Small intestine (tissue), 7 donors: ENCODE data around the gene PIK3C2A. TPM values are rescaled to one million over a fixed set of nuclear protein-coding genes. Genes with fewer than 3 reads are reported as not detected.

ENCODE experiments used
- DNase-seq, 2 donors: peaks; one replicate each; pipeline versions ENCODE4 v3.0.0 to v3.0.0-alpha.2; 2013
- FAIRE-seq: peaks from 2 replicates; lab custom pipeline; 2012; peaks lifted over from hg19 to GRCh38; lab: Jason Lieb, UNC
- H3K27ac ChIP-seq, 3 donors: one replicate each; pipeline ENCODE4 v1.5.1; 2013; ENCODE audit warnings: low read length in 2 of 3, mild to moderate bottlenecking in 2 of 3, control low read depth in 1 of 3, inconsistent platforms in 1 of 3, low read depth in 1 of 3, moderate library complexity in 1 of 3
- H3K27me3 ChIP-seq, 3 donors: one replicate each; pipeline ENCODE4 v1.6.1; 2013; ENCODE audit warnings: low read length in 3 of 3, inconsistent platforms in 1 of 3; ENCODE audit not compliant: control insufficient read depth in 3 of 3, insufficient read depth in 3 of 3
- H3K36me3 ChIP-seq, 3 donors: one replicate each; pipeline ENCODE4 v1.6.1; 2013; ENCODE audit warnings: low read length in 3 of 3, inconsistent platforms in 1 of 3, low read depth in 1 of 3, mild to moderate bottlenecking in 1 of 3, moderate library complexity in 1 of 3; ENCODE audit not compliant: control insufficient read depth in 3 of 3, insufficient read depth in 2 of 3
- H3K4me1 ChIP-seq, 3 donors: one replicate each; pipeline ENCODE4 v1.6.1; 2013; ENCODE audit warnings: low read length in 2 of 3, inconsistent platforms in 1 of 3, low read depth in 1 of 3, mild to moderate bottlenecking in 1 of 3, moderate library complexity in 1 of 3; ENCODE audit not compliant: control insufficient read depth in 3 of 3, insufficient read depth in 2 of 3
- H3K4me3 ChIP-seq, 3 donors: one replicate each; pipeline ENCODE4 v1.5.1; 2013; ENCODE audit warnings: low read length in 3 of 3, control low read depth in 1 of 3, inconsistent platforms in 1 of 3, low read depth in 1 of 3, mild to moderate bottlenecking in 1 of 3, moderate library complexity in 1 of 3
- H3K9me3 ChIP-seq, 2 donors: one replicate each; pipeline ENCODE4 v1.6.1; 2013; ENCODE audit warnings: low read depth in 1 of 2, low read length in 1 of 2; ENCODE audit not compliant: control insufficient read depth in 2 of 2, insufficient read depth in 1 of 2
- WGBS, 3 donors: extraction: QIAGEN DNeasy Blood & Tissue Kit; methylation state at CpG; one replicate each; pipeline ENCODE4 v1.1.7; 2013; 5-methylcytosine and 5-hydroxymethylcytosine counted together
- polyA plus RNA-seq, 4 donors: library from polyadenylated mRNA; stranded (reverse) in 3 of 4; unstranded in 1 of 4; fragments of 200-250 nt in 3 of 4; fragments of 120-200 nt in 1 of 4; gene quantifications; one replicate each; pipeline versions ENCODE4 v1.2.1 to v1.2.3, GENCODE V29; 2013
- donor health status: healthy with polysubstance abuse.
- donor health status: control.
- donor health status: control.
- donor health status: Bipolar disorder and iron deficiency.
- donor health status: healthy.

Gene PIK3C2A
- polyA plus RNA-seq, 4 donors: 9.7 to 44.0 (median 13.1) TPM

DNA sequence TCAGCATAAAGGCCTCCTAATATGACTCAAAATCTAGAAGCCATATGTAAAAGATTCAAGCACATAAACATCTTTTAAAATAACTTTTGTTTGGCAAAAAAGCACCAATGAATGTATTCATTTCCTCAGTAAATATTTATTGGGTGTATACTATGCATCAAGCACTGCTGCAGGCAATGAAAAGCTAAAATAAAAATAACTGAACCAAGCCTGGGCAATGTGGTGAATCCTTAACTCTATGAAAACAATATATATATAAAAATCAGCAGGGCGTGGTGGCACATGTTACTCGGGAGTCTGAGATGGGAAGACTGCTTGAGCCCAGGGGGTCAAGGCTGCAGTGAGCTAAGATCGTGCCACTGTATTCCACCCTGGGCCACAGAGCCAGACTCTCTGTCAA lies 27.8 kb downstream of the PIK3C2A start:
- no peak for FAIRE-seq
- Histone ChIP-seq H3K9me3 (no peaks in the 10 kb centered on the region), H3K4me1 (no peaks in the 10 kb centered on the region), H3K27me3 (no peaks in the 10 kb centered on the region), H3K36me3 (peaks cover 0 to 25% (median 0%) of the 10 kb centered on the region in 3 donors), H3K27ac (no peak overlapping the region), H3K4me3 (no peak overlapping the region)
- DNase-seq: no peak
- WGBS, 3 donors: 78 to 81% (median 79%) methylated on average over 3 of the region's 3 CpGs

DNA sequence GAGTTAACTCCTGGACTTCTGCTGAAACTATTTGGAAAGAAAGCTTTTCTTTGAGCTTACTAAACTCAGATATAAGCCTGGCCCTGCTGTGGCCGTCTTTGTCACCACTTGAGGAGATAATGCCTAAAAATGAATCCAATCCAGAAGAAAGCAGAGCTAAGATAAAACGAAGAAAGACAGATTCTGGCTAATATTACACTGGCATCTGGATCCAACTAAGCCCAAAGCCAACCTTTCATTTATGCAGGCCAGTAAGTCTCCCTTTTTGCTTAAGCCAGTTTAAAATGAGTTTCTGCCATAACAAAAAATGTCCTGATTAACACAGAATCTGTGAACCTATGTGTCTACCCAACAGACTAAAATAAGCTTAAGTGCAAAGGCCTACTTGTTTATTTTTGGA lies 34.5 kb downstream of the PIK3C2A start:
- DNase-seq (no peak), FAIRE-seq (no peak)
- Histone ChIP-seq H3K4me1 (no peaks in the 10 kb centered on the region), H3K36me3 (peaks cover 0 to 6% (median 6%) of the 10 kb centered on the region in 3 donors), H3K4me3 (no peak overlapping the region), H3K9me3 (no peaks in the 10 kb centered on the region), H3K27ac (no peak overlapping the region), H3K27me3 (no peaks in the 10 kb centered on the region)
- 86 to 90% (median 89%) methylated on average over 2 of the region's 2 CpGs for WGBS, 3 donors

DNA sequence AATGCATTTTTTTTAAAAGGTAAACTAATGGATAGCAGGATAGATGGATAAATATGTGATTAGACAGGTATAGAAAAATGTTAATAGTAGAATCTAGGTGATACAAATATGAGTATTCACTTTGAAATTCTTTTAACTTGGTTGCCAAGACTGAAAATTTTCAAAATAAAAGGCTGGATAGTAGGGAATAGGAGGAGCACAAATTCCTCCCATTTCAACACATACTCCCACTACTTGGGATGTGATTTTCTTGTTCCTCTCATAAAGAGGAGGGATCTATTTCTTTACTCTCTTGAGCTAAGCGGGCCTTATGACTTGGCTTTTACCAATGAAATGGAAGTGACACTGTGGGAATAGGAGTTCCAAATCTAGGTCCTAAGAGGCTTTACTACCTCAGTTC lies 35.9 kb downstream of the PIK3C2A start:
- H3K4me3 ChIP-seq: no peak overlapping the region
- WGBS, 3 donors: 95 to 100% (median 97%) methylated on average over 1 of the region's 1 CpG
- H3K36me3 ChIP-seq: peaks cover 0 to 14% (median 6%) of the 10 kb centered on the region in 3 donors
- H3K27ac ChIP-seq: no peak overlapping the region
- no peaks in the 10 kb centered on the region for H3K27me3 ChIP-seq
- no peak for DNase-seq
- H3K4me1 ChIP-seq: no peaks in the 10 kb centered on the region
- no peak for FAIRE-seq
- H3K9me3 ChIP-seq: no peaks in the 10 kb centered on the region

DNA sequence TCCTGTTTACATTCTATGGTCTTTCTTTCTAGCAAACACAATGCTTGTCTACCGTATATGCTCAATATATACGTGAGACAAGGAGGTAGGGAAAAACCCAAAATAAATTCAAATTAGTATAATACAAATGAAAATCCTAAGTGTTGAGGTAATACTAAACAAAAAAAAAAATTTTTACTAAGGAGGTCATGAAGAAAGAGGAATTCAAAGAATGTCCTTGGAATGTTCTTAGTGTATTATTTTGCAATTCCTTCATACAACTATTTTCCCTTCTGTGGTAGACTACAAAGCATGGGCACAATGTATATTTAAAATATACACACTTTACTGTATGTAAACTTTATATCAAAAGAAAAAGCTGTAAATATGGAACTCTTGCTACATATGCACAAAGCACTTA lies 36.4 kb downstream of the PIK3C2A start:
- Histone ChIP-seq H3K4me3 (no peak overlapping the region), H3K4me1 (no peaks in the 10 kb centered on the region), H3K27ac (no peak overlapping the region), H3K36me3 (peaks cover 0 to 14% (median 6%) of the 10 kb centered on the region in 3 donors), H3K27me3 (no peaks in the 10 kb centered on the region), H3K9me3 (no peaks in the 10 kb centered on the region)
- WGBS, 3 donors: 86 to 100% (median 90%) methylated on average over 2 of the region's 2 CpGs
- no peak for FAIRE-seq
- no peak for DNase-seq

DNA sequence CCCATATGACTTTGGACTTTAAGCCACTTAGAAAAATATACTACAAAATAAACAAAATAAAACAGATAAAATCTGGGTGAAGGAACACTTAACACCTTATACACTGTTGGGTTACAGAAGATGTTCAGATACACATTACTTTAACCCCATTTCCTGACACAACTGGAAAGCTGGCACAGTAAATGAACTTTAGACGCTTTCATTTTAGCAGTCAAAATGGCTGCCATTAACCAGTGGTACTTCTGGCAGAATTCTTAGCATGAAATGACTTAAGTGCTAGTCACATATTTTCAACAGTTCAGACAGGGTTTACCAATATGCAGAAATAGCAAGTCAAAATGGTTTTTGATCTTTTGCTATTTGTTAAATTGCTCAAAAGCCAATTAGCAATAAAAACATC lies 37.9 kb downstream of the PIK3C2A start:
- Histone ChIP-seq H3K4me1 (peaks cover 0 to 8% (median 4%) of the 10 kb centered on the region in 3 donors), H3K27ac (no peak overlapping the region), H3K27me3 (no peaks in the 10 kb centered on the region), H3K36me3 (peaks cover 0 to 12% (median 6%) of the 10 kb centered on the region in 3 donors), H3K9me3 (no peaks in the 10 kb centered on the region), H3K4me3 (no peak overlapping the region)
- WGBS, 3 donors: 81 to 92% (median 87%) methylated on average over 1 of the region's 1 CpG
- DNase-seq: peak in 1 of 2 donors; percentile 9
- FAIRE-seq: no peak

DNA sequence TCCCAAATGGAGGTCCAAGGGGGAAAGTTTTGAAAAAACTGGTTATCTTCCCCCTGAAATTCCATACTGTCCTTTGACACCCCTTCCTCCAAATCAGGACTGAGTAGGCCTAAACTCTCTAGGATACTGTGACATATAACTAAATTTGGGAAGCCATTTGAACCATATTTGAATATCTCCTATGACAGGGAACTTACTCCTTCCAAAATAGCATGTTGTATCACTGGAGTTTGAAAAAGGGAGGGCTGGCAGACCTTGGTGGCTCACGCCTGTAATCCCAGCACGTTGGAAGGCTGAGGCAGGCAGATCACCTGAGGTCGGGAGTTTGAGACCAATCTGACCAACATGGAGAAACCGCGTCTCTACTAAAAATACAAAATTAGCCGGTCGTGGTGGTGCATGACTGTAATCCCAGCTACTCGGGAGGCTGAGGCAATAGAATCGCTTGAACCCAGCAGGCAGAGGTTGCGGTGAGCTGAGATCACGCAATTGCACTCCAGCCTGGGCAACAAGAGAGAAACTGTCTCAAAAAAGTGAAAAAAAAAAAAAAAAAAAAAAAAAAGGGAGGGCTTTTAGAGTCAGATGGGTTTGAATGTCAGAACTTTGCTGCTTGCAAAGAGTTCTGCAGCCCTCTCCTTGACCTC lies 42.4 kb downstream of the PIK3C2A start:
- peak overlapping the region in 1 of 3 donors; percentile 44 for H3K27ac ChIP-seq
- no peak for FAIRE-seq

DNA sequence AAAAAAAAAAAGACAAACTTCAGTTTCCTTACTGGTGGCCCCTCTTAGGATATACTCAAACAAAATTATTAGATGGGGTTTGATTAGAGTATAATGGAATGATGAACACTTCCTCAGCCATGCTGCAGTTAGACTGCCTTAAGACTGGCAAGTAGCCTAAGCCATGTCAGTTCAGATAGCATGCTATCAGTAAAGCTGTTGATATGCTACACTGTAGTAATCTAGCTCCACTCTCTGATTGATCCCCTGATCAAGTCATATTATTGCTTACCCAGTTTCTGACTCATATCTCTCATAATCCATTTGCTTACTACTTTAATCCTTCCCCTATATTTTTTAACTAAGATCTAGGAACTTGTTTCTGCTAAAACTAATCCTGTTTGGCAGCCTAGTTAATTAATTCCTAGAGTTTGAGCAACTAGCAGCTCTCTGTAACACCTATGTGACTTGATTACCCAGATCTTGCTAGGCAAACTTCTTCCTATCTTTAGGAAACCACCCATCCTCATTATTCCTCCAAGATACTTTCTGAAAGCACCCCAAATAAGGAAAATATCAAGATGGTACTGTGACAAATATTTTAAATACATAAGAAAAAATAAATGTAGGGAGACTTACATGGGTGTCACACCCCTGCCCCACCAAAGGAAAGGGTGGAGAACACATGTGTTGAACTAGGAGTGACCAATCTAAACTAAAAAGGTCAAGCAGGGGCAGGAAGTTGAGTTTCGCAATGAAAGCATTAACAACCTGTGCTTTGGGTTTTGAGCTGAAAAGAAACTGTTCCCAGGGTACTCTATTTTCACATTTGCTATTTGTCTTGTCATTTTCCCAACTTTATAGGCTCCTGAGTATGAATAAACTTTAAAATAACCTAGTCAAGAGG lies 43.2 kb downstream of the PIK3C2A start:
- no peaks in the 10 kb centered on the region for H3K27me3 ChIP-seq
- 55 to 78% (median 72%) methylated on average over 1 of the region's 1 CpG for WGBS, 3 donors
- no peak overlapping the region for H3K4me3 ChIP-seq
- H3K36me3 ChIP-seq: peaks cover 0 to 24% (median 6%) of the 10 kb centered on the region in 3 donors
- peak overlapping the region in 2 of 3 donors; percentile 20 to 44 for H3K27ac ChIP-seq
- no peak for FAIRE-seq
- no peaks in the 10 kb centered on the region for H3K9me3 ChIP-seq
- DNase-seq: peak; percentile 27 to 62
- peaks cover 0 to 17% (median 13%) of the 10 kb centered on the region in 3 donors for H3K4me1 ChIP-seq

More for the DNA sequence above, 42.4 kb downstream of the PIK3C2A start:
- H3K9me3 ChIP-seq: no peaks in the 10 kb centered on the region
- no peak for DNase-seq
- no peaks in the 10 kb centered on the region for H3K27me3 ChIP-seq
- peaks cover 0 to 17% (median 13%) of the 10 kb centered on the region in 3 donors for H3K4me1 ChIP-seq
- peaks cover 0 to 24% (median 6%) of the 10 kb centered on the region in 3 donors for H3K36me3 ChIP-seq
- WGBS, 3 donors: 85 to 94% (median 87%) methylated on average over 11 of the region's 11 CpGs
- H3K4me3 ChIP-seq: no peak overlapping the region

DNA sequence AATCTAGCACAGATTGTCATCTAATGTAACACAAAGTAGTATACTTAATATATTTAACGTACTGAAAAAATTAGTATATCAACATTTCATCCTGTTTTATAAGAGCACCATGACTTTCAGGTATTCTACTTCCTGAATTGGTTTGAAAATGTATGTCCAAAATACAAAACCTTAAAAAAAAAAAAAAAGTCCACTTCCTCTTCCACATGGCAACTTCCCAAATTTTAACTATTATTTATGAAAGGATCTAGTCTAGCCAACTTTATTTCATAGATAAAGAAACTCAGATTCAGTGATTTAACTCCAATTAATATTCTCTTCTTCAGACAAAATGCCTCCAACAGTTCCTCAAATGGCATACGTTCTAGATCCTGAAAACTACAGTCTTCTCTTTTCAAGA lies 44.0 kb downstream of the PIK3C2A start:
- FAIRE-seq: no peak
- peaks cover 0 to 24% (median 4%) of the 10 kb centered on the region in 3 donors for H3K36me3 ChIP-seq
- no peaks in the 10 kb centered on the region for H3K27me3 ChIP-seq
- 76 to 90% (median 89%) methylated on average over 2 of the region's 2 CpGs for WGBS, 3 donors
- no peak for DNase-seq
- no peak overlapping the region for H3K4me3 ChIP-seq
- H3K27ac ChIP-seq: no peak overlapping the region
- H3K4me1 ChIP-seq: peaks cover 0 to 17% (median 13%) of the 10 kb centered on the region in 3 donors
- H3K9me3 ChIP-seq: no peaks in the 10 kb centered on the region
